Stimulated activated CD4-positive, alpha-beta T cell treated with anti-CD3 and anti-CD28 coated beads, TNF-alpha, amount 100 ng/mL, for 24 hours (primary cell): ENCODE results near the gene ARHGAP18.

Source experiments
- DNase-seq, 3 experiments: peaks; one replicate each; pipeline ENCODE4 v3.0.0-alpha.2; 2020; ENCODE audit warnings: low read depth in 3 of 3

Gene ARHGAP18

GRCh38 chr6:129667621-129668020 is 42.4 kb downstream of the ARHGAP18 start:
- no peak for DNase-seq

- no peak for DNase-seq
These were observed 42.9 kb downstream of the ARHGAP18 start for GRCh38 chr6:129667034-129667433.

DNA sequence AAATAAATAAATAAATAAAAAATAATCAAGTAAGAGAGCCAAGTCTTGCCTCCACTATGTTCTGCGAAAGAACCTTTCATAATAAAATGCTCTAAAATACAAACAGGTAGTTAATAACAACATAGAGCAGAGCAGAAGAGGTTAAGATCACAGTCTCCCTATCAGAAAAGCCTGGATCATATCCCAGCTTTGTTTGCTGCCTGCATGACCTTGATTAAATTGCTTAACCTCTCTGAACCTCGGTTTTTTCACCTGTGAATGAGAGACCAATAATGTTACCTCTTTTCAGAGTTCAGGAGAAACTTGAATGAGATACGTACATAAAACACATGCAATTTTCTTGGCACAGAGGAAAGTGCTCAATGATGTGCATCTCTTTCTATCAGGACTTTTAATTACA is 44.4 kb downstream of the ARHGAP18 start:
- DNase-seq, result no peak

DNA sequence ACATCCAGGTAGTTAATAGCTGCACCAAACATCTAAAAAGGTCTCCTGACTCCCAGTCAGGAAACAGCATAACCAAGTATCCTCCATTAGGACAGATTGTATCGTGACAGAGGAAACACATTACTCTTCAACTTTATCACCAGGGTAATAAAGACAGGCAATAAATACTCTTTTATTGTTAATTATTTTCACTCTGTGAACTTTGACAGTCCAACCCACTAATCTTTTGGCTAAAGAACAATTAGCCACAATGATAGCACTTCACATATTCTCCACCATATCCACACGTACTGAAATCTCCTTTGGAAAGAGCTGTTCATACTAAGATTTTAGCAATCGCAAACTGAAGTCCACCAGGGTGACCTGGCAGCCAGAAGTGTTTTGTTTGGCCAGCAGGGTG is 46.4 kb downstream of the ARHGAP18 start:
- no peak for DNase-seq

GRCh38 chr6:129662980-129663431 is 47.0 kb downstream of the ARHGAP18 start:
- no peak for DNase-seq

DNA sequence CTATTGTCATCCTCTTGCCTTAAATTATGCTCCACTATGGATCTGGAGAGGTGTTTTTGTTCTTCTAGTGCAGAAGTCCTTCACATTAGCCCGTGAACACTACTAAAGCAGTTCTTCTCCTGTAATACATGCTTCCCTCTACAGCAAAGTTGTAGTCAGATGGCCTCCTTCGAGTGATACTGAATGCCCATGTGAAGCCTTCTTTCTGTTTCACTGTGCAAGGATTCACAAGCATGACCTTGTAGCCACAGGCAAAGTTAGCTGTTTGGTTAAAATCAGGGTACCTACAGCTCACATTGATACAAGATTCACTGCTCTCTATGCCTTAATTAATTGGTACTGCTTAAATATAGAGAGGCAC is 47.6 kb downstream of the ARHGAP18 start:
- DNase-seq, result no peak

DNA sequence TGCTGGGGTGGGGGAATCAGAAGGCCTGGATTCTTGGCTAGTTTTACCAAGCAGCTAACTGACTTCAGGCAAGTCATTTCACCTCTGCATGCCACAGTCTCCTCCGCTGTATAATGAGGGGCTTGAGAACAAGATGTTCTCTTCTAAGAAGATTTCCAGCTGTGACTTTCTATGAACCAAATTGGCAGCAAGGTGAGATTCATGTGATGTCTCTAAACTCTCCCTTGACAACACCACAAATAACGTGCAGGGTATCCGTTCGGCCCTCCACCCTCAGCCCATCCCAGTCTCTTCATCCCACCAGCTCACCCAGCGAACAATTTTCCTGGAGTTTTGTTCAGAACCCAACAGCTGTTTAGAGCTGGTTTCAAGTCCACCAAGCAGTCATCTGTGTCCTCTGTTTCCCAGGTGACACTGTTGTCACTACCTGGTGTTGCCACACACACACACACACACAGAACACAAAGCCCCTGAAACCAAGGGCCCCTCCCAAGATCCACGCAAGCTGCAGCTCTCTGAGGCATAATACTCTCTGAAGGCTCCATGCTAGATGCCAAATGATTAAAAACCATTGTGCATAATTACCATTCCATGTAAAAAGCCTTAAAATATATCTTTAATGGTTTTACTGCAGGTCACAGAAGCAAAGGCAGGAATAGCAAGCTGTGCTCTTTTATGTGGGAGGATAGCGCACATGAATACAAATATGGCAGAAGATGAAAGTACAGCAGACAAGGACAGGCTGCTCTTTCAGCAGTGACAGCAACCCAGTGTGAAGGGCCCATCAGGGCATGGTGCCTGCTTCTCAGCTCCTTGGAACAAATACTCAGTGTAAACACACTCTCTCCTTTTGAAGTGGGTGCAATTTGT is 48.2 kb downstream of the ARHGAP18 start:
- no peak for DNase-seq

DNA sequence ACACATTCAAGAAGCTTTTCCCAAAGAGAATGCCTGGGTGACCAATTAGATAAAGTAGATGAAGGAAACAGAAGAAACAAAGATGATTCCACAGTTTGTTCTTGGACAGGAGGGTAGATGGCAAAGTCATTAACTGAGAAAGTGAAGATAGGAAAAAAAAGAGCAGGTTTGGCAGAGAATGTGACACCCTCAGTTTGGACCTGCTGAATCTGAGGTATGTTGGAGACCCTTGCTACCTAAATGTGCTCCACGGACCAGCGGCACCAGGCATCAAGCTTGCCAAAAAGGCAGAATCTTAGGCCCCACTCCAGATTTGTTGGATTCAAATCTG is 49.7 kb downstream of the ARHGAP18 start:
- no peak for DNase-seq

DNA sequence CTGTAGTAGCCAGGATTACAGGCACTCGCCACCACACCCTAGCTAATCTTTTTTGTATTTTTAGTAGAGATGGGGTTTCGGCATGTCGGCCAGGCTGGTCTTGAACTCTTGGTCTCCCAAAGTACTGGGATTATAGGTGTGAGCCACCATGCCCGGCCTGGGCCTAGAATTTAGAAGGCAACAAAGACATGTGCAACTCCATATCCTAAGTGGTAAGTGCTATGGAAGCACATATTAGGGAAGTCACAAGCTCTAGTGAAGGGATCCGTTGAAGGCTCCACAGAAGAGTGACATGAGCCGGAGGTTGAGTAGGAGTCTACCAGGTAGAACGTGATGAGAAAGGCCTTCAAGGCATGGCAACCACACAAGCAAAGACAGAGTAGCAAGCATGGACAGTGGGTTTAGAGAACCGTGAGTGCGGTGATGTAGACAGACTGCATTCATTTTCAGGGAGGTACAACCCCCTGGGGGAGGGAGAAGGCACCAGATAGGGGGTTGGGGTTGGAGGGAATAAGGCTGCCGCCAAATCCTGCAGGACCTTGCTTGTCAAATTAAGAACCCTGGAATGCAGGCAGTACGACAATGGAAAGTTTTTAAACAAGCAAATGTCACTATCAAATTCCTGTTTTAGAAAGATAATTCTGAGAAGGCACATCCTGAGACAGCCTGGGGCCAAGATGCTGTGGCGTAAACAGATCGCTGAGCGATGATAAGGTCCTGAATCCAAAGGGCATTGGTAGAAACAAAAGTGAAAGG is 50.2 kb downstream of the ARHGAP18 start:
- no peak for DNase-seq

GRCh38 chr6:129659167-129659566 is 50.8 kb downstream of the ARHGAP18 start:
- DNase-seq, result no peak

GRCh38 chr6:129657483-129657882 is 52.5 kb downstream of the ARHGAP18 start:
- no peak for DNase-seq

DNA sequence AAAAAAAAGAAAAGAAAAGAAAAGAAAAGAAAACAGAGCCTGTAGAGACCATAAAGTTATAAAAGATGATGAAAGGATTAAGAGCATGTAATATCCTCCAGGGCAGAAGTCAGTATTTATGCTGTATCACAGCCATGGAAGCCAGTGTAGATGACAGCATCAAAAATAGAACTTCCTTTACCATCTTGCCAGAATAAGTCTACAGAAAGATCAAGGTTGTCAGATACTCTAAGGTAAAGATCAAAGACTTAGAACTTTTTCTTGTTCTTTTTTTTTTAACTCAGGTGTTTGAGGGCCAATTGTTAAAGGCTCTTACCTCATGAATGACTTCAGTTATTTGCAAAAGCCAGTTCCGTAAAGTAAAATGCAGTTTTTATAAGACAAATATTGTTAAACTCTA is 54.6 kb downstream of the ARHGAP18 start:
- DNase-seq, result no peak

DNA sequence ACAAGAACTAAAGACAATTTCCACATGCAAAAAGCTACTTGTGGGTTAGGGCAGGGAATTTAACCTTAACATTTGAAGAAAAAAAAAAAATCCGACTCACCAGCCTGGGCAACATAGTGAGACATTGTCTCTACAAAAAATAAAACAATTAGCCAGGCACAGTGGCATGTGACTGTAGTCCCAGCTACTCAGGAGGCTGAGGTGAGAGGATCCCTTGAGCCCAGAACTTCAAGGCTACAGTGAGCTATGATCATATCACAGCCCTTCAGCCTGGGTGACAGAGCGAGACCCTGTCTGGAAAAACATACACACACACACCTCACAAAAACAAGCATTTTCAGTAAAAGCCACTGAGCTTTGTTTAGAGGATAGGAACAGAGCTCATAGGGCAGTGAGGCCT is 56.2 kb downstream of the ARHGAP18 start:
- no peak for DNase-seq

DNA sequence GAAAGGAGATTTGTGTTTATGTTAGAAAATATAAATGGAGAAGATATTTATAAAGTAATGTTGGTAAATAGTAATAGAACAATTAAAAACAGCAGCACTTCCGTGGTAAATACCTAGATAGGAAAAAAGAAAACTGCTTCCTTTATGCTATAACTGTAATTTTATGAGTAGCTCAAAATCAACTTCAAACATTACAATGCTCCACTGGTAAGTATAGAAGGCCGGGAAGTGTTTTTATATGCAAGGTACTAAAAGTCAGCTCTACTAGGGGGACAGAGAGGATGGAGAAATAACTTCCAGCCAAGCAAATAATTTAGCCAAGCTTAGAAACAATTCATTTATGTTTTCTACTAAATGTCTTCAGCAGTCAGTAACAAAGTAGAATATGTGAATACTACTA is 56.7 kb downstream of the ARHGAP18 start:
- DNase-seq, result no peak

- no peak for DNase-seq
These were observed 58.7 kb downstream of the ARHGAP18 start for GRCh38 chr6:129651291-129651691.

DNA sequence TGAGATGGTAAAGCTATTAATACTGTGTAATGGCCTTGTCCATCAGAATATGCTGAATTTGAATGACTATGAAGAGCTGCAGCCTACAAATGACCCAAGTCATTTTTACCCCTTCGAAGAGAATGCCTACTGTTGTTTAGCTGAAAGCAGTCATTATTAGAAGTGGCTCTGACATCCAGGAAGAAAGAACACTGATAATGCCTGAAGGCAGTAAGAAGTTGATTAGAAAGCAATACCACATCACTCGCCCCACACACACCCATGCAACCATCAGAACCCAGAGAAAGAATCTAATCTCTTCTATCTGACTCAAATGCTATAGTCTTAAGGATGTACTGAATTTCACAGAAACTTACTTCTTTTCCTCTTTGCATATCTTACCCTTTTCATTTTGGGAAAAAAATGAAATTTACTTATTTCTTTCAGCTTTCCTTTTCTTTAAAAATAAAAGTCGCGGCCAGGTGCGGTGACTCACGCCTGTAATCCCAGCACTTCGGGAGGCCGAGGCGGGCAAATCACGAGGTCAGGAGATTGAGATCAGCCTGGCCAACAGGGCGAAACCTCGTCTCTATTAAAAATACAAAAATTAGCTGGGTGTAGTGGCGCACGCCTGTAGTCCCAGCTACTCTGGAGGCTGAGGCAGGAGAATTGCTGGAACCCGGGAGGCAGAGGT is 61.0 kb downstream of the ARHGAP18 start:
- no peak for DNase-seq

- DNase-seq, result no peak
These were observed 62.9 kb downstream of the ARHGAP18 start for GRCh38 chr6:129647044-129647443.

- DNase-seq, result no peak
These were observed 63.3 kb downstream of the ARHGAP18 start for GRCh38 chr6:129646642-129647041.

DNA sequence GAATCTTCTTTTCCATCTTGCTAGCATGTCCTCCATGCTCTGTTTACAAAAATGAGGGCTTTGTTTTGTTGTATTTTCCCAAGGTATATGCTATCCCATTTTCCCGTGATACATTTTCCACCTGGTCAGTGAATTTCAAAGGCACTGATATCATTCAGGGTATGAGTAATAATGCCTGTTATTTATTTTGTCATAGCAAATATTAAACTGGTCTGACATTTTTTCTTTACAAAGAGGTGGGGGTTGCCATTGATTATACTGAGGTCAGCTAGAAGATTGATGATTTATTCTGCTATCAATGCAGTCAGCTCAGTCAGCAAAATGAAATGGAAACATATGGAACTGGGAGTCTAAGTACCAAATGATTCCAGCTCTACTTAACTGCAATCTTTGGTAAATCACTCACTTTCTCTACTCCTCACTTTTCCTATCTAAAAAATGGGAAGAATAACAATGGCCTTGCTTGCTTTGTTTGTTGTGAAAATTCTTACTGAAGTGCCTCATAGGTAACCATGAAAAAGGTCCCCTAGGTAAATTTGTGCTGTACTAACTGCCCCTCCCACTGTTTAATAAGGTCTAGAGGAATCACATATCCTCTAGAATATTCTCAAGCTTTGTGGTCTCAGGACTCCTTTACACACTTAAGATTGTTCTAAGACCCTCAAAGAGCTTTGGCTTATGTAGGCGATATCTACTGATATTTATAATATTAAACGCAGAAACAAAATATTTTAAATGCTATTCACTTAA is 64.0 kb downstream of the ARHGAP18 start:
- DNase-seq, result no peak

GRCh38 chr6:129645106-129645829 is 64.7 kb downstream of the ARHGAP18 start:
- DNase-seq, result no peak

GRCh38 chr6:129644567-129645015 is 65.4 kb downstream of the ARHGAP18 start:
- DNase-seq, result no peak
